HG02885 (cell line): ENCODE data around the gene PPP1CA.
A peak's percentile ranks its signal among the peaks of the same experiment; 100 is the strongest.

ENCODE experiments used
- ATAC-seq: cut with Tn5 transposase; IDR thresholded peaks from one replicate; pipeline ENCODE4 v1.9.1; 2021; ENCODE audit warnings: mild to moderate bottlenecking; ENCODE audit not compliant: unreplicated experiment, poor library complexity

The PPP1CA gene

DNA sequence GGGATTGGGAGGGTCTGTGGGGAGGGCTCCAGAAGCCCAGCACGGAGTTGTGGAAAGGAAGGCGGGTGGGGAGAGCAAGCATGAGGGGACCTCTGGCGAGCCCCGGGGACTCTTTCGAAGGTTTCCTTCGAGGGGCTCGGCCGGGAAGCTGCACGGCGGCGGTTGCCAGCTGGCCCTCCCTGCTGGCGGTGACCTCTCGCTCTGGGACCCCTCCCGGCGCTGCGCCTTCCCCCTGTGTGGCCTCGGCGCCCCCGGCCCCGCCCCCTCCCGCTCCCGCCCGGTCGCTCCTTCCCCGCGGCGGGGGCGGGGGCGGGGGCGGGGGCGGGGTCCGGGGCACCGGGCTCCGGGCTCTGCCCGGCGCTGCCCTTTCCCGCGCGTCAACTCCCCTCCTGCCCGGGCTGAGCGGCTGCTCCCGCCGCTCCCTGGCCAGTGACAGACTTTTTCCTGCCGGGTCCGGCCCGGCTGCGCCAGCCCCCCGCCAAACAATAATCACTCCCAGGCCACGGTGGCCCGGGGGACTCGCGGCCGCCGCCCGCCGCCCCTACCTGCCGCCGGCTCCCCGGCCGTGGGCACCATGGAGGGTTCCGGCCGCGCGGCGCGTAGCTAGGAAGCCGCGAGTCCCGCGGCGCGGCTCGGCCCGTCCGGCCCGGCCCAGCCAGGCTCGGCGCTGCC lies 29.2 kb downstream of the PPP1CA start:
- peak; percentile 30 for ATAC-seq

DNA sequence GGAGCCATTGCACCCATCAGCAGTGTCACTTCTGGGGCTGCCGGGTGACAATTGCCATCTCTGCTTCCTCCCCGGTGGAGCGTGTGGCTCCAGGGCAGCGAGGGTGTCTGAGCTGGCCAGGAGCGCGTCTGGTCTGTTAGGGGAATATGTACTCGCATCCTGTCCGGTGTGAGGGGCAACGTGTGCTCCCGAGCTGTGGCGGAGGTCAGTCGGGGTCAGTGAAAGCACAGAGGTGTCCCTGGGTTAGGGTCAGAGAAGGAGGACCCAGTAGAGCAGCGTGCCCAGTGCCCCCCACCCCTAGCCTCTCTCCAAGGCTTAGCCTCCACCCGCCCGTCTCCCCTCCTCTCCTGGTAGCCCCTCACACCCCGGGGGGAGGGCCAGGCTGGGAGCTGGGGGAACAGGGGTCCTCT lies 29.7 kb downstream of the PPP1CA start:
- no peak for ATAC-seq

DNA sequence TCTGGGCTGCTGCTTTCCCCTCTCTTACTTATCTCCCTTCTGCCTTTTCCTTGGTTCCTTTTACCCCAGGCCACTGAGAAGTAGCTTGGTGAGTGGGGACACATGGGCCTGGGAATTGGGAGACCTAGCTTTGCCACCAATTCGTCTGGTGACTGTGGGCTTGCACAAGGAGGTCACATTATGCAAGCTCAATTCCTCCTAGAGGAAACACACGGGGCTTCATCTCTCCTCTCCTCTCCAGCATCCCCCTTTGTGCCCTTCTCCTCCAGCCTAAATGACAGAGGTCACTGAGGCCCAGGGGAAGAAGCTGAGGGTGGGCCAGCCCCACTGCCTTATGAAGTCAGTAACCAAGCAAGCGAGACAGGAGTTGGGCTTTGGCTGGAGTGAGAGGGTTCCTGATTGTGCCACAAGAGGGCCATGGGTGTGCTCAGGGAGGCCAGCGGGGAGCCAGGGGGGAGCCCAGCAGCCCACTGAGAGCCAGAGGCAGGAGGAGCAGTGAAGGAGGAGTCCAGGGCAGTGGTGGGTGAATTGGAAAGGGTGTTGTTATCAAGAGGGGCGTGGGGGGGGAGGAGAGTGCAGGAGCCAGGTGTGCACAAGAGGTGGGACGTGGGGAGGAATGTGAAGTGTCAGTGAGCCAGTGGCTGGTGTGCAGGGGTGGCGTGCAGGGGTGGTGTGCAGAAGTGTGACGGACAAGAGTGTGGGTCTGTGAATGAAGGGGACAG lies 30.3 kb downstream of the PPP1CA start:
- ATAC-seq, result no peak

DNA sequence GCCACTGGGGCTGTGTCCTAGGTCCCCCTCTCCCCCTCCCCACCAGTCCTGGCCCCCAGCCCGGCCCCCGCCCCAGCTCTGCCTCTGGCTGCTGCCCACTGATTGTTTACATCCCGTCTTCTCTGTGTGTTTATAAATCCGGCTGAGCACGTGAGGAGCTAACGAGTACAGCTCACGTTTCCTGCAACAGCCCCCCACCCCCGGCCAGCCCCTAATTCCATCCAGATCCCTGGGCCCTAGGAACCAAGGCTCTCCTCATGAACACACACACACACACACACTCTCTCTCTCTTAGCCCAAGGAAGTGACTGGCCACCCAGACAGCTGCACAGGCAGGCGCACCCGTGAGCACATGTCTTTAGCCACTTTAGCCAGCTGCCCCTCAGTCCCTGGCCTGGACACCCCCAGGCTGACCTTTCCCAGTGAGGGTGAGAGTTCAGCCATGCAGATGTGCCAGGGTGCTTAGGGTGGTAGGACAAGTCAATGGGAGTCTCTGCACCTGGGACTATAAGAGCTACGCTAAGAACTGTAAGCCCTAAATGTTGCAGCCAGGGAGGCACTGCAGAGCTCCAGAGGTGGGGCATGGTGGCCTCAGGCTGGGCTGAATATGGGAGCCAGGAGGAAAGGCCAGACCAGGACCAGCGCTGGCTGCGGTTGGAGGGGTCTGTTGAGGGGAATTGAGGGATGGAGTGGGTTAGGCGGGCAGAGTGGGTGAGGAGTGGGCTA lies 31.1 kb downstream of the PPP1CA start:
- ATAC-seq, result no peak

DNA sequence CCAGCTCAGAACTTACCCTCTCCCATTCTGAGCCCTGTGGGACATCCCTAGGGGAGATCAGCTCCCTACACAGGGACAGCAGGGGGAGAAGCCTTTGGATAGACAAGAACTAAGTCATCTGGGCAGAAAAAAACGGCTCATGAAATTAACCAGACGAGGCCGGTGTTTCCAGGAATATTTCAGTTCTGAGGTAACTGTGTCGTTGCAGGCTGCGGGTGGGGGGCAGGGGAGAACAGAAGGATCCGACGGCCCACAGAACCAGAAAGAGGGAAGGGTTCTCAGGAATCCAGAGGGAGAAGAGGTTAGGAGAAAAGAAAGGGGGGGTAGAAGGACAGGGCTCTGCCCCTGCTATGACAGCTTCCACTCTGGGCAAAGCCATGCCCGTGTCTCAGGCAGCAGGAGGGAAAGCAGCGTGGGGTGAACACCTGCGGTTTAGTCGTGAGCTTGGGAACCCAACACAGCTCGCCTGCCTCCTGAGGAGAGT lies 31.8 kb downstream of the PPP1CA start:
- ATAC-seq, result no peak

DNA sequence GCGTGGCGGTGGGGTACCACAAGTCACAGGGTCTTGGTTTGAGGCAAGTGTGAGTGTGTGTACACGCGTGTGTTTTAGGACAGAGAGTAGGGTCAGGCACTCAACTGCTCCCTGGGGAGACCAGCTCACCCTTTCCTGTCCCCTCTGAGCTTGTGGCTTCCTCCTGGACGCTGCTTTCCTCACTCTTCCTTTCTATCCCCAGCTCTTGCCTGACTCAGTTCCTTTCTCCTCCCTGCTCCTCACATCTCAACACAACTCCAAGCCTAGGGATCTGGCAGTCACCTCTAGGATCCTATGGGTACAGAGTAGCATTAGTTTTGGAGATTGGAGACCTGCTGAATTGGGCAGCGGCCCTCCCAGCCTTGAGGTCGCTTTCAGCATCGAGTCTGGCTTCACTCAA lies 32.4 kb downstream of the PPP1CA start:
- ATAC-seq, result no peak

DNA sequence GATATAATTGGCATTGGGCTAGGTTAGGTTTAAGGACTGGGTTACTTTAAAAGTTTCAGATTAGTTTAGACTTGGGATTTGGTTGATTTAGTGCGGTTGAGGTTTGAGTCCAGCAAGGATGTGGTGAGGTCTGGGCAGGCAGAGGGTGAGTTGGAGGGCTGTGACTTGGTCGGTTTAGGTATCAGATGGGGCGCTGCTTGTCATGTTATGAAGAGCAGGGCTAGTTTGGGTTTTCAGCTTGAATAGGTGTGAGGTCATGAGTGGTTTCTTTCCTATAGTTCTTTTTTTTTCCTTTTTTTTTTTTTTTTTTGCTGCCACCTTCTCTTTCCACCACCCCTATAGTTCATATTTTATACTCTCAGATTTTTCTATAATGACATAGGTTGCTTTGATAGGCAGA lies 33.0 kb downstream of the PPP1CA start:
- no peak for ATAC-seq

DNA sequence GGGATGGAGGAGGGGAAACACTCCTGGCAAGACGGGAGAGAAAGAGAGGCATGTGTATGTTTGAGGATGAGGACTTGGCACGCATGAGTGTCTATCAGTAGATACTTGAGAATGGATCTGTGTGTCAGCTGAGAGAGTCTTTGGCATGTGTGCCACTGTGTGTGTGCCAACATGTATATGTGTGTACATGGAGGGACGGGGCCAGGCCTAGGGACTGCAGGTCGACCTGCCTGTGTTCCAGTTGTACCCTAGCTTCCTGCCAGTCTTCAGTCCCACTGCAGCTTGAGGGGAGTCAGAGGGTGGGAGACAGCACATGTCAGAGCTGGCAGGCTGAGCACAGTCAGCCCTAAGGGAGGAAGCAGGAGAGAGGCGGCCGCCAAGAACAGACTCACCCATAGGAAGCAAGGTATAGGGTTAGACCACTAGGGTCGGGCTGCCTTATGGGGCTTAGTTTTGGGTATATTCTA lies 33.9 kb downstream of the PPP1CA start:
- ATAC-seq, result no peak

DNA sequence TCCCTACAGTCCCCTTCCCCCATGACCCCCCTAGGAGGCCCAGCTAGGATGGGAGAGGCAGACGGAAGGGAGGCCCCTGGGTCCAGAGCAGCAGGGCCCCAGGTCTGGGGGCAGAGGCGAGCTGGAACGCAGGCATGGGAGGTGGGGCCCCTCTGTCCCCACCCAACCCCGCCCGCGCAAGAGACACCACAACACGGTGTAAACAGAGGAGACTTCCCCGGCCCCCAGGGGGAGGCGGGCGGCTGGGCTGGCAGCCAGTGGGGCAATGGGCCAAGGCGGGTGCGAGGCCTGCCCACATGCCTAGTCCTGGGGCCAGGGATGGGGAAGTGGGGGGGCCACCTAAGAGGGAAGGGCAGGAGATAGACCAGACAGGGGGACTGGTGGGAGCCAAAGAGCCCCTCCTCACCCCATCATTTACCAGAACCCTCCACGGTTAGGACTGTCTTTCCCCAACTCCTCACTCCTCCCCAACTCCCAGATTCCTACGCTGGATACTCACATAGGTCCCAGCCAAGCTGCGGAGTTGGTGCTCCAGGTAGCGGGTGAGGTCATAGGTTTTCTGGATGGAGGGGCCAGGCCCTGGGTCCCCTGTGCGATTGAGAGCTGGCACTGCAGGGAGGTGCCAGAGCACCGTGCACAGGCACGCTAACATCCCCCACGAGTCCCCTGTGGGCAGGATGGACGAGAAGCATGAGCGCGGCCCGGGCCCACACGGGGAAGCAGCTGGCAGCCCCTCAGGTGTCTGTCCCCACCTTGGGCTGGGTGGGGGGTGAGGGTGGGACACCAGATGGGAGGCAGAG lies 34.5 kb downstream of the PPP1CA start:
- no peak for ATAC-seq

DNA sequence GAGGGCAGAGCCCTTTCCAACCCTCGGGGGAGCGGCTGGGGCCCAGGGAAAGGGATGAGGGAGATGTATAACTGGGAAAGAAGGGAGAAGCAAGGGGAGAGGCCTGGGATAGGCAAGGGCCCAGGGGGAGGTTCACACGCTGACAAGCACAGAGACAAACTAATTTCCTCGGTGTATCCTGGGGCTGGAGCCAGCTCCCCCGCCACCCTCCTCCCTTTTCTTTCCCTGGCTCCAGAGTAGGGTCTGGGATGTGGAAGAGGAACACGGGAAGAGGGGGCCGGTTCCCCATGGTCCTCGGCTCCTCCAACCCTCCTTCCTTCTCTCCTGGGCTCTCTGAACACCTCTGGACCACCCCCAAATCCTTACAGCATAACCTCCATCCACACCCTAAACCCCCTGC lies 35.1 kb downstream of the PPP1CA start:
- no peak for ATAC-seq

DNA sequence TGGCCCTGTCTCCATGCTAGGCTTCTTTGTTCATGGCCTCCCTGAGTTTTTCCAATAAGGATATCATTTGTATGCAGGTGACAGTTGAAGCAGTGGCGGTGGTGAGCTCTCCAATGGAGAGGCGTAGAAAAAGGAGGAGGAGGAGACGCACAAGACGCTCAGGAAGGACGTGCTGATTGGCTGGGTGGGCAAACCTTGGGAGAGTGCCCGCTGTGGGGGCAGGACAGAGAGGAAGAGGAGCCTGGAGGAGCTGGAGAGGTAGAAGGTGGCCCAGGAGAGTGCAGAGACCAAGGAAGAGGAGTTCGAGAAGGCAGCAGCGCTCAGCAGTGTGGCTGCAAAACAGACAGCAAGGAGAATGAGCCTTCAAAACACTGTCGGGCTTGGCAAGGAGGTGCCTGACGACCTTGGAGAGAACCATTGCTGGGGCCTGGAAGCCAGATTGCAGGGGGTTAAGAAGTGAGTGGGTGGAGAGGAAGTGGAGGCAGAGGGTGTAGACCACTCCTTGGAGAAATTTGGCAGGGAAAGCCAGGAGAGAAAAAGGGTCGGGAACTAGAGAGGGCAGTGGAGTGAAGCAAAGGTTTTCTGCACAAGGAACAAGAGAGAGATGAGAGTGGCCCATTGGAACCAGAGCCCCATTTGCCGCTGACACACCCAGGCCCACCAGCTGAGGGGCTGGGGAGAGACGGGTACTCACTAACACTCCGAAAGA lies 35.8 kb downstream of the PPP1CA start:
- ATAC-seq, result no peak

DNA sequence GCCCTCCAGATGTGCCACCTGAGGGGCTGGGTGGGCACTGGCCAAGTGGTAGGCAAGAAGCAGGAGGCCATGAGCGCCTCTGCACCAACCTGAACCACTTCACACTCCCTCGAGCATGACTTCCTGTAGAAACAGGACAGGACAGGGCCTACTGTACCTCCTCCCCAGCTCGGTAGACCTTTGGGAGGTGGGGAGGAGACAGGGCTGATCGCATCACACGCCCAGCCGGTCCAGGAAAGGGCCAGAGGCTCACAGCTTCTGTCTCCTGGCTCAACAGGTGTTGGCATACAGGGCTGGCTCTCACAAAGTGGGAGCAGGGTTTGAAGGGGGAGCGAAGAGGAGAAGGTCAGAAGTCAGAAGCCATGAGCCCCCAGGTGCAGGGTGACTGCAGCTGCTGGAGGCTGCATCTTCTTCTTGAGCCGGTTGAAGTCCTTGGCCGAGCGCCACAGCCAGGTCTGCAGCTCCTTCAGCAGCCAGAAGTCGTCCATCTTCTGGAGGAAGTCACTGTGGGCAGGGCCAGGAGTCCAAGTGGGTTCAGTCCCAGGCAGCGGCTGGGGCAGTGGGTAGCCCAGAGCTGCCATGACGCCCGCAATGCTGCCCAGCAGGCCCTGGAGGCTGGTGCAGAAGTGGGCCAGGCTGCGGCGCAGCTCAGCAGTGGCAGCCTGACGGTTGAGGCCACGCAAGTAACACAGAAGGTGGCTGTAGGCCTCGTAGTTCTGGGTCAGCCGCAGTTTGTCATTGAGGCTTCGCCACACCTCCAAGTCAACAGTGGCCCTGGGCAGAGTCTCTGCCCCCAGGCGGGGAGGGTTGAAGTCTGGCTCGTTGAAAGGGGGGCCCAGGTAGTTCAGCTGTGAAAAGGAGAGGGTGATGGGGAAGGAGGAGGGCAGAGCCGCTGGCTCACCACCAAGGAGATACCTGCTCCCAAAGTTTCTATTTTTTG lies 36.6 kb downstream of the PPP1CA start:
- ATAC-seq, result no peak

DNA sequence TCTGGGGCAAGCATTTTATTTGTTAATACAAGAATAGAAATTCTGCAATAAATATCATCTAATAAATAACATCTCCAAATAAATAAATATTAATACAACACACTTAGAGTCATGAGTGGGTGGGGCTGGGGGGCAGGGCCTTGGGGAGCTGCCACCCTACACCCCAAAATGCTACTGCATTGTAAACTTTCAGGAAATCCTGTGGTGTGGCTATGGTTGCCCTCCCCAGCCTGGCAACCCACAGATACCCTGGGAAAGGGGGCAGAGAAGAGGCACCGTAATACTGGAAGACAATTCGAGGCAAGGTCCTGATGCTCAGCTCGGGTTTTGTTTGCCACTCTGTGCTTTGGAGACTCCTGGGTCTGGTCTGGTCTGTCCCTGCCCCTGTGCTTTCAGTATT lies 37.5 kb downstream of the PPP1CA start:
- ATAC-seq, result no peak

DNA sequence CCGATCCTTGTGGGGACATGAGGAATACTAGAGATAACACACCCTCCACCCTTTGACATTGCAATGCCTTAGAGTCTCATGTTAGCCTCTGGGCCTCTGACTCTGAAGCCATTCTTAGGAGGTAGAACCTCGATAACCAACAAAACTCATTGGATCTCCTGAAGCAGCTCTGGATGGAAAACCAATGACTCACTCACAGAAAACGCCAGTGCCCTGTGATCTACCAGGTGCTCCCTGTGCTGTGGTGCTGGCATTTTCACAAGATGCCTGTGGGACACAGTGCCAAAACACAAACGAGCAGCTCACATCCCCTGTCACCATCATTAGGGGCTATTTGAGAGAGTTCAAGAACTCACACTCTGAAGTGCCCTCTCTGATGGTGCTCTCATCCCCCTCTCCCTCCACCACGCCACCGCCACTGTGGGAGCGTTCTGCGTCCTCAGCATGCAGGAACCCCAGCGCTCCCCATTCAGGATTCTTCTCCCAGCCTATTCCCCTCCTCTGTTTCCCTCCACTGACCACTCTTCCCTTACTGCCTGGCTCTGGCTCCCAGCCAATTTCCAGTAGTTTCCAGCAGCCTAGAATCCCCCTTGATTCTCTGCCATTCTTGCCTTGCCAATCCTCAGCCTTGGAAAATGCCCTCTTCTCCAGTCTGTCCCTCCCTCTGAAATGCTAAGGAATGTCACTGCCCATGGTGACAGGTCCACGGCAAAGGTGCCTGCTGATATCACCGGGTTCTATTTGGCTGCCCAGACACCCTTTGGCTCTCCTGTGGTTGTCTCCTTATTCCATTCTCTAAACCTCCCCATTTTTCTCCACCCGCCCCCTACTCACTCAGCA lies 43.6 kb downstream of the PPP1CA start:
- ATAC-seq, result no peak

DNA sequence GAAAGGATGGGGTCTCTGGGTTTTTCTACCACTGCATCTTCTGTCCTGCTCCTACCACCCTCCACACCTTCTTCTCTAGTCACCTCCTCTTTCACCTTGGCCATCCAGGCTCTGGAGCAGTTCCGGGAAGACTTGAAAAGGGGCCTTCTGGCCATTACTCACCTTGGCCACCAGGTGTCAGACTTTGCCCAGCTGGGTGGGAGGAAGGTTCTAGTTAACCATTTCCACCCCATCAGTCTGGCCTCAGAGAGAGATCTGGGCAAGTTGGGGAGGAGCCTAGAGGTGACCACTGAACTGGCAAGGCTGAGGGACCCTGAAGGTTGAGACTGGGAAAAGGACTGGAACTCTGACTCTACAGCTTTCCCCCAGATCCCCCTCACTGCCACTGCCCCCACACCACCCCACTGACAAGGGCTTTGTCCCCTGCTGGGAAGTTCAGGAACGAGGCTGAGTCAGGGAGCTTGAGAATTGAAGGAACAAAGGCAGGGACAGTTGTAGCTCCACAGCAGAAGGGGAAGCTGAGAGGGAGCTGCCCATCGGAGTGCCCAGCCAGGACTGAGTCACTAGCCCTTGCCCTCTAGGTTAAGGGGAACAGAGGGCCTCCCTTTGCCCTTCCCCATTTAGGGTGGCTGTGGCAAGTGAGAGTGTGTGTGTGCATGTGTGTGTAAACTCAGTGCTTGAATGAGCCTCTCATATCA lies 44.6 kb downstream of the PPP1CA start:
- ATAC-seq, result no peak

DNA sequence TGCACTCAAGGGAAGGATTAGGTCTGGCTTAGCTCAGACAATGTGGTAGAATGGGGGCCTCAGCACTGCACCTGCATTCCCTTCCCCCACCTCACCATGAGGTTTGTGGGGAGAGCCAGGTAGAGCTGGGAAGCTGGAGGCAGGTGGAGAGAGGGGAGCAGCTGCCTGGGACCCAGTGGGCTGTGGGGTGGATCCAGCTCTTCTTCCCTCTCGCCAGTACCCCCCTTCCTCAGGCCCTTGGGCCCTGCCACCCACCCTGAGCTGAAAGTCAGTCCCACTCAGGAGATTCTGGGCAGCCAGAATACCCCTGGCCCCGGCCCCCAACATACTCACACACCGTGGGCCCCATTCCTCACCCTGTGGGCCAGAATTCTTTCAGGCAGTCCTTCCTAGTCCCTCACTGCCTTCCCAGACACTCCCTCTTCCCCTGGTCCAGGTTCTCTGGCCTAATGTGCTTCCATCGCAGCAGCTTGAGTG lies 45.2 kb downstream of the PPP1CA start:
- no peak for ATAC-seq

DNA sequence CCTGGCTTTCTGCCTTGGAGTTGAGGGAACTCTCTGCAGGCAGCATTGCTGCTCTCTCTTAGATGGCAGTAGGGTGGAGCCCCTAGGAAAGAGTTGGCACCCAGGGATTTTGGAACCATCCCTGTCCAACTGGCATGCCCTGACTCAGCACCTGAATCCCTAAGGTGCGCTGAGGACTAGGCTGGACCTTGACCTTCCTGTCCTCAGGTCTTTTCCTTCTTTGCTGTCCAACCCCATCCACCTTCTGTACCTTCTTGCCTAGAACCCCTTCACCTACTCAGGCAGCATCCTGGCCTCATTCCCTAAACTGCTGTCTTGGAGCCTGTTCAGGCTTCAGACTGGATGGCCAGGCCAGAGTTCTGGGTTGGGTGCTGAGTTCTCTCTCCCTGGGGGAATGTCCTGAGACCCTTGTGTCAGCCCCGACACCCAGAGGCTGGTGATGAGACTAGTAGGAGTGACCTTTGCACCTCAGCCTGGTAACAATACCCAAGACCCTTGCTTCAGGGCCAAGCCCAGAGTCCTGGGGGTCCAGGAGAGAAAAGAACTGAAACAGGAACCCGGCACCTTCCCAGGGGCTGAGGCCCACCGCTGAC lies 45.8 kb downstream of the PPP1CA start:
- ATAC-seq, result no peak
